ENCODE data around the gene RAB37.

The RAB37 gene

GRCh38 chr17:74786431-74787055 is 49.5 kb downstream of the RAB37 start:
- no peak for TF ChIP-seq CTCF (IDR thresholded peaks at IDR 0.05; ENCODE audit: low read depth, low read length)
- H3K4me3 ChIP-seq (ENCODE audit: low read depth, low read length), result no peak overlapping the region

GRCh38 chr17:74790161-74791058 is 53.4 kb downstream of the RAB37 start:
- no peak overlapping the region for H3K4me3 ChIP-seq (ENCODE audit: low read depth, low read length)

GRCh38 chr17:74792586-74793105 is 55.6 kb downstream of the RAB37 start:
- no peak for TF ChIP-seq CTCF (IDR thresholded peaks at IDR 0.05; ENCODE audit: low read depth, low read length)
- no peak overlapping the region for H3K4me3 ChIP-seq (ENCODE audit: low read depth, low read length)

More at GRCh38 chr17:74790161-74791058, 53.4 kb downstream of the RAB37 start:
- no peak for TF ChIP-seq CTCF (IDR thresholded peaks at IDR 0.05; ENCODE audit: low read depth, low read length)

- no peak overlapping the region for H3K4me3 ChIP-seq (ENCODE audit: low read depth, low read length)
- no peak for TF ChIP-seq CTCF (IDR thresholded peaks at IDR 0.05; ENCODE audit: low read depth, low read length)
Measured at GRCh38 chr17:74795327-74796020, 58.4 kb downstream of the RAB37 start.

GRCh38 chr17:74796211-74796610 is 59.2 kb downstream of the RAB37 start:
- no peak overlapping the region for H3K4me3 ChIP-seq (ENCODE audit: low read depth, low read length)
- no peak for TF ChIP-seq CTCF (IDR thresholded peaks at IDR 0.05; ENCODE audit: low read depth, low read length)

- TF ChIP-seq CTCF (IDR thresholded peaks at IDR 0.05; ENCODE audit: low read depth, low read length), result no peak
- no peak overlapping the region for H3K4me3 ChIP-seq (ENCODE audit: low read depth, low read length)
Measured at GRCh38 chr17:74796866-74797265, 59.8 kb downstream of the RAB37 start.

Measured in WI38 (cell line).